ENCODE results near the gene KLHL6.

GRCh38 chr3:183587336-183587735 lies 31.8 kb upstream of the KLHL6 start:
- TF ChIP-seq CTCF (IDR thresholded peaks at IDR 0.05; ENCODE audit: insufficient read depth, low read depth, low read length) = no peak
- TF ChIP-seq EZH2 (IDR thresholded peaks at IDR 0.05; ENCODE audit: insufficient read depth, low read length) = no peak

All from astrocyte (in vitro differentiated cells and primary cell).